GM04503 (cell line): ENCODE data around the gene TM6SF1.
"Not testable (repeated sequence)": the region's sequence is repeated elsewhere in the genome, so short reads cannot be mapped to it uniquely, and the experiment has no call there.

ENCODE experiments used
- DNase-seq: peaks from one replicate; pipeline ENCODE4 v3.0.0-alpha.2; 2012; ENCODE audit warnings: low read depth

TM6SF1 gene

GRCh38 chr15:83115831-83116565 lies 8.6 kb downstream of the TM6SF1 start:
- no peak for DNase-seq

DNA sequence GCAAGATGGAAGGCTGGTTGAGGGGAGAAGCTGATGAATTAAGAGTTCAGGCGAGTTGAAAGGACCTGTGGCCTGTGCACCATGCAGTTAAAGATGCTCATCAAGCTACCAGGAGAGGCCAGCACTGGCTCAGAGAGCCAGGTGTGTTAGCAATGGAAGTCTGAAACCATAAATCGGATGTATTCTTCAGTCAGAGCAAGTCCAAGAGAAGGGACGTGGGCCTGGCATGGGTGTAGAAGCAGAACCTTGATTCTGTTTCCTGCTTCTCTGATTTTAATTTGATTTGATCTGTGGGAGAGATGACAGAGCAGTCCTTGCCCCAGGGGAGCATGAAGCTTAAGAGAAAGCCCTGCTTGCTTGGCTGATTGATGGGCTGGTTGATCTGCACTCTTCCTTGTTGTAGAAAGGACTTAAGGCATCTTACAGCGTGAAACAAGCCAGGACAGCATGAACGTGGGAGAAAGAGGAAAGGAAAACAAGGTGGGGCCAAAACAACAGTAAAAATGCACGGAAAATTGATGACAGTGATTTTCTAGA lies 10.9 kb downstream of the TM6SF1 start:
- no peak for DNase-seq

DNA sequence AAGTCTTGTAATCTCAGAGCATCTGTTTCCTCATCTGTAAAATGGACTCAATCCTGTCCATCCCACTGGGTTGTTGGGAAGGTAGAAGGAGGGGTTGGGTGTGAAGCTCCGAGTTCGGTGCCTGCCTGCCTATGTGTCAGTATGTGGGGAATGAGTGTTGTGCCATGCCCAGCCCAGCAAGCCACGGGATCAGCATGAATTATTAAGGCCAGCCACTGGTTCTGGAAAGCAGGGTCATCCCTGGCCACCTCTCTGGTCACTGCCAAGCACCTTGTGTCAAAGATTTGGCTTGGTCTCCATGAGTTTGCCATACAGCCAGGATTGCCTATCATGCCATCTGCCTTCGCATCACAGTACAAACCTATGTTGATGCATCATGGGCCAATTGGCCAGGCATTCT lies 11.5 kb downstream of the TM6SF1 start:
- DNase-seq: no peak

GRCh38 chr15:83119968-83120581 lies 12.6 kb downstream of the TM6SF1 start:
- DNase-seq: no peak

DNA sequence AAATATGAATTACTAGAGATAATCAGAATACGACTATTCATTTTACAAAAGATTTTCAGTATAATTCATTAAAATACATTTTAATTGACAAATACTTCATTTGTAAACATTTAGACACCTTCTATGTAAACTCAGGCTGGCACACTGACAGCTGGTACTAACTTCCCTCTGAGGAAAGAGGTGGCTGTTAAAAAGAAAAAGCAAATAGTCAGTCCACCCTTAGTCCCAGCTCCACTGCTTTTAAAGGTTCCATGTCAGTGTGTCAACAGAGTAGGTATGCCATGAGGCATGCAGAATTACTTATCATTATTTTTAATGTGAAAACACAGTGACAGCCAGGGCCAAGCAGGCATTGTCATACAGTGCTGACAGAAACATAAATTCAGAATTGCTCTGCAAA lies 16.1 kb downstream of the TM6SF1 start:
- no peak for DNase-seq

DNA sequence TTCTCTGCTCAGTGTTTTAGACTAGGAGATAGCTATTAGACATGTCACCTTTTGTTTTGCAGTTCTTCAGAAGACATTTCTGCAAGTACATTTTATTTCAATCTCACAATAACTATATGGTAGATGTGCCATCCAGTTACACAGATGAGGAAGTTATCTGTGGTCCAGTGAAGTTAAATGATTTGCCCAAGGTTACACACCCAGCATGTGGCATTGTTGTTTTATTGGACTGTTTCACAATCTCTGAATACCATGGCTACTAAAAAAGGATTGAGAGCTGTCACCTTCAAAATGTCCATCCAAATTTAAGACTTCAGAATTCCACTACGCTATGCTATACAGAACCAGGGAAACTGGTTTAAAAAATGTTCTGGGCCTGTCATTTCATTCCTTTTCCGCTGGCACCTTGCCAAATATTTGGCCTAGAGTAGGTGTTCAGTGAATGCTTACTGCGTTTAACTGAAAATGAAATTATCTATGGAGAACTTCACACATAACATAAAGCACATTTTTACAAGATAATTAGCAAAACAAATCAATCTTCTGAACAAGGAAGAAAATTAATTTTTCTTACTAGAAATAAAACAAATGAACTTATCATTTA lies 20.2 kb downstream of the TM6SF1 start:
- DNase-seq: no peak

DNA sequence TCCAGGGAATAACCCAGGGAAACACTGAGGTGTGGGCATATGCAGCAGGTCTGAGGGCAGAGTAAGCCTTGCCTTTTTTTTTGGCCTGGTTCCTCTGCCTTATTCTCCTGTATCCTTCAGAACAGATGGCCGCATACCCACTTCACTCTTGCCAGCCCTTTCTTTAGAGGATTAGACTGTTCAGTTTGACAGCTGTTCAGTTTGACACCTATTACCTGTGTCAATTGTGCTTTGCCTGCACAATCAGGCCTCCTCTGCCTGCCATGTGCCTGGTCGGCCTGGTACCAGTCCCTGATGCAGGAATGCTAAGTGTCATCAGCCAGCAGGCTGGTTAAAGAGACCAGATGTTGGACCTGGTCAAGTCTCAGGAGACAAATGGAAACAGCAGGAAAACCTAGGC lies 22.3 kb downstream of the TM6SF1 start:
- no peak for DNase-seq

- DNase-seq: no peak
Measured at GRCh38 chr15:83132861-83133523, 25.5 kb downstream of the TM6SF1 start.

DNA sequence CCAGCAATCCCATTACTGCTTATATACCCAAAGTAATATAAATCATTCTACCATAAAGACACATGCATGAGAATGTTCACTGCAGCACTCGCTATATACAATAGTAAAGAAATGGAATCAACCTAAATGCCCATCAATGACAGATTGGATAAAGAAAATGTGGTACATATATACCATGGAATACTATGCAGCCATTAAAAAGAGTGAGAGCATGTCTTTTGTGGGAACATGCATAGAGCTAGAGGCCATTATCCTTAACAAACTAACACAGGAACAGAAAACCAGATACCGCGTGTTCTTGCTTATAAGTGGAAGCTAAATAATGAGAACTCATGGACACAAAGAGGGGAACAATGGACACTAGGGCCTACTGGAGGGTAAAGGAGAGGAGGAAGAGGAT lies 34.7 kb downstream of the TM6SF1 start:
- DNase-seq: not testable (repeated sequence)

- DNase-seq: no peak
Measured at GRCh38 chr15:83144771-83145170, 37.3 kb downstream of the TM6SF1 start.

DNA sequence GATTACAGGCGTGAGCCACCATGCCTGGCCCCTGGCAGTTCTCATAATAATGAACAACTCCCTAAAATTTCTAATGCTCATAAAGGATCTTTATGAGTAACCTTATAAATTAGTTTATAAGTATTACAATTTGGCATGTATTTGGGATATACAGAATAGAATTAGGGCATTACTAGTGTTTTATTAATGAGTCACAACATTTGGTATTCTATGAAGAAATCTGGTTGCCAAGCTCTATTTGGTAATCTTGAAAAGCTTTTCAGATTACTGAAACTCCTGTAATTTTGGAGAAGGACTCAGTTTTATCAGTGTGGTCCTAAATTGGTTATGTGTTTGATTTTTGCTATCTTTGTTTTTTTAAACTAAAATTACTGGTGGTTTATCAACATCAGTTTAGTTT lies 45.8 kb downstream of the TM6SF1 start:
- DNase-seq: no peak

GRCh38 chr15:83155942-83156341 lies 48.5 kb downstream of the TM6SF1 start:
- no peak for DNase-seq

- no peak for DNase-seq
Measured at GRCh38 chr15:83158393-83158792, 50.9 kb downstream of the TM6SF1 start.

GRCh38 chr15:83160741-83161140 lies 53.3 kb downstream of the TM6SF1 start:
- no peak for DNase-seq

DNA sequence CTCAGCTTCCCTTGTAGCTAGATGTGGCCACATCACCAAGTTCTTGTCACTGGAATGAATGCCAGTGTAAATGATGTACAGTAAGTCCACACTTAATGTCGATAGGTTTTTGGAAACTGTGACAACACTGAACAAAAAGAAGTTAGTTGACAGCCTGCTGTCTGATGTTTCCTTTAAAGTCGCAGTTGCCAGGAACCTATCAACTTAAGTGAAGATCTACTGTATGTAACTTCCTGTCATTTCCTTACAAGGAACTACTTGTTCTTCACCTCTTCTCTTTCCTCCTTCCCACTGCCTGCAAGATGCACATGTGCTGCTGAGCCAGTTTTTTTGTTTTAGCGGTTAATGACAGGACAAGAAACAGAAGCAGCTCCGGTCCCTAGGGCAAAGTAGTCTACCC lies 55.6 kb downstream of the TM6SF1 start:
- DNase-seq: no peak

DNA sequence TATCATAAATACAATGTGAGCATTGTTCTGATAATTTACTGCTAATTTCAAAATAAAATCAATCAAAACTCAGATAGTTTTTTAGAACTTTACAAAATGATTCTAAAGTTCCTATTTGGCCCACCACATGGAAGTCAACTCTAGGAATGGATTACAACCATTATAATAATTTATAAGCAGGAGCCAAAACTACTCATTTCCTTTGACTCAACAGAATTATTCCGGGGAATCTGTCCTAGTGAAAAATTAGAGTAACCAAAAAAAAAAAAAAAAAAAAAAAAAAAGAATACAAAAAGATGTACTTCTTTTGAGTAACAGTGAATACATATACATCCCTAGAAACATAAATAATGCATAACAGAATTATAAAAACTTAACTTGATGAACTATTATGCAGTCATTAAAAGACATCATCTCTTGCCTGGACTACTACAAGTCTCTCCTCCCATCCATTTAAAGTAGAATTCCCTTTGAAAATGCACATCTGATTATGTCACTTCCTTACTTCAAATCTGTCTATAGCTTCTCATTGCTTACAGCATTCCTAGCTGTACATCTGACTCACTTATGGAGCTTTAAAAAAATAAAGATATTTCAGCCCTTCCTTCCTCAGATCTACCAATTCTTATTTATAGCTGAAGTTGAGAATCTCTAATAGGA lies 56.8 kb downstream of the TM6SF1 start:
- DNase-seq: no peak

- no peak for DNase-seq
Measured at GRCh38 chr15:83164771-83165404, 57.4 kb downstream of the TM6SF1 start.

DNA sequence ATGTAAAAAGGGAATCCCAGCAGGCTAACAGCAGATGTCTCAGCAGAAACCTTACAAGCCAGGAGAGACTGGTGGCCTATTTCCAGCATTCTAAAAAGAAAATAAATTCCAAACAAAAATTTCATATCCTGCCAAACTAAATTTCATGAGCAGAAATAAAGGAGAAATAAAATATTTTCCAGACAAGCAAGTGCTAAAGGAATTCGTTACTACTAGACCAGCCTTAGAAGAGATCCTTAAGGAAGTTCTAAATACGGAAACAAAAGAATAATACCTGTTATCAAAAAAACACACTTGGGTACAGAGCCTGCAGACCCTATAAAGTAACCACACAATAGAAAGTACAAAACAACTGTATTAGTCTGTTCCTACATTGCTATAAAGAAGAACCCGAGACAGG lies 58.8 kb downstream of the TM6SF1 start:
- DNase-seq: no peak

GRCh38 chr15:83166830-83167229 lies 59.4 kb downstream of the TM6SF1 start:
- DNase-seq: no peak

DNA sequence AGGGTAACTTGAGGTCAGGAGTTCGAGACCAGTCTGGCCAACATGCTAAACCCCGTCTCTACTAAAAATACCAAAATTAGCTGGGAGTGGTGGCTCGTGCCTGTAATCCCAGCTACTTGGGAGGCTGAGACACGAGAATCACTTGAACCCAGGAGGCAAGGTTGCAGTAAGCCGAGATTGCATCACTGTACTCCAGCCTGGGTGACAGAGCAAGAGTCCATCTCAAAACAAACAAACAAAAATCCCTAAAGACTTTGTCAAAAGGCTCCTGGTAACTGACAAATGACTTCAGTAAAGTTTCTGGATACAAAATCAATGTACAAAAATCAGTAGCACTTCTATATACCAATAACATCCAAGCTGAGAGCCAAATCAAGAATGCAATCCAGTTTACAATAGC lies 62.1 kb downstream of the TM6SF1 start:
- DNase-seq: not testable (repeated sequence)

DNA sequence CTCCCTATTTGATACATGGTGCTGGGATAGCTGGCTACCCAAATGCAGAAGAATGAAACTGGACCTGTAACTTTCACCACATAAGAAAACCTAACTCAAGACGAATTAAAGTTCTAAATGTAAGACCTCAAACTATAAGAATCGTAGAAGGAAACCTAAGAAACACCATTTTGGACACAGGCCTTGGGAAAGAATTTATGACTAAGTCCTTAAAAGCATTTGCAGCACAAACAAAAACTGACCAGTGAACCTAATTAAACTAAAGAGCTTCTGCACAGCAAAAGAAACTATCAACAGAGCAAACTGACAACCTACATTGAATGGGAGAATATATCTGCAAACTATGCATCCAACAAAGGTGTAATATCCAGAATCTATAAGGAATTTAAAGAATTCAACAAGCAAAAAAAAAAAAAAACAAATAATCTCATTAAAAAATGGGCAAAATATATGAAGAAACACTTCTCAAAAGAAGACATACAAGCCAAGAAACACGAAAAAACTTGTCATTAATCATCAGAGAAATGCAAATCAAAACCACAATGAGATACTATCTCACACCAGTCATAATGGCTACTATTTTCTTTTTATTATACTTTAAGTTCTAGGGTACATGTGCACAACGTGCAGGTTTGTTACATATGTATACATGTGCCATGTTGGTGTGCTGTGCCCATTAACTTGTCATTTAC lies 63.2 kb downstream of the TM6SF1 start:
- no peak for DNase-seq
